ENCODE results near the gene SNN. TPM values are rescaled to one million over a fixed set of nuclear protein-coding genes. Genes with fewer than 3 reads are reported as not detected.

The SNN gene
- total and polyA plus RNA-seq, 2 of the 8 experiments (the other 6 are each of a cell fraction or from before 2014, with no cell fraction given) = 37.4 to 66.9 TPM

DNA sequence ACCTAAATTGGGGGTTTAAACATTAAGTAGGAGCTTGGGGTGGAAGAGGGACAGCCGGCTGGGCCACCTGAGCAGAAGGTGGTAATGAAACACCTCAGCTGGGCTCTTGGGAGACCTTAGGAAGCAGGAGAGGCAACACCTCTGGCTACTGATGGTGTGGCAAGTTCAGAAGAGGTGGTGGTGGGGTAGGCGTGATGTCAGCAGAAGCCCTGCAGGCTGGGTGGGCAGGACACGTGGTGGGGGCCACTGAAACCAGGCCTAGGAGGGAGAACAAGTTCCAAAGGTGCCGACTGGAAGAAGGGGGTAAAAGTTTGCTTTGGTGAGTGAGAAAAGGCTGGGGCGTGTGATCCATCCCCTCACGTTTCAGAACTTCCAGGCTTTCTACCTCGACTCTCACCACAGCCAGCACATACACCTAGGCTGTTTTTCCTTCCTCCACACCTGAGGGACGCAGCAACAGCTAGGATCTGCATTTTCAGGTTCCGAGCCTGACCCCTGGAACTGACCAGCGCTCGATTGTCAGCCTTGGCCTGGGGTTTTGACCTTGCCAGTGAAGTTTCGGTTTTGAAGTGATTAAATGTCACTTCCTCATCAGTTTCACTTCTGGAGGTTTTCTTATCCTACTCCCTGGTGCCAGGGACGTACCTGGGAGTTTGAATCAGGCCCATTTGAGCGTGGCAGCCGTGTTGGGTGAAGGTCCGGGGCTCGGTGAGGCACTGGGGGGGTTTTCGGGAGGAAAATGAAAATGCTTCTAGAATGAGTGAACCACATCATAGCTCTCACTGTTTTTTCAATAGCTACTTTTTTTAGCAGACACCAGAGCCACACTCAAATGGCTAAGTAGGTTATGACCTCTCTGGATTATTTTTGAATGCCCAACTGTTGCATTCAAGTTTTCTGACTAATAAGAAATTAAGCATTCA lies 10.0 kb downstream of the SNN start (continued):
- no peak for TF ChIP-seq CEBPB (IDR thresholded peaks at IDR 0.05; ENCODE audit: low read depth, low read length)
- TF ChIP-seq CHD1 (IDR thresholded peaks at IDR 0.05; ENCODE audit: low read depth, low read length) = no peak
